Activated CD8-positive, alpha-beta memory T cell treated with anti-CD3 and anti-CD28 coated beads for 1 hour (primary cell): Measurements from ENCODE around the gene GIPR.

ENCODE experiments used
- DNase-seq, 2 donors: peaks; one replicate each; pipeline ENCODE4 v3.0.0-alpha.2; 2020; ENCODE audit warnings: low read depth in 1 of 2; ENCODE audit errors: extremely low read depth in 1 of 2

Gene GIPR

DNA sequence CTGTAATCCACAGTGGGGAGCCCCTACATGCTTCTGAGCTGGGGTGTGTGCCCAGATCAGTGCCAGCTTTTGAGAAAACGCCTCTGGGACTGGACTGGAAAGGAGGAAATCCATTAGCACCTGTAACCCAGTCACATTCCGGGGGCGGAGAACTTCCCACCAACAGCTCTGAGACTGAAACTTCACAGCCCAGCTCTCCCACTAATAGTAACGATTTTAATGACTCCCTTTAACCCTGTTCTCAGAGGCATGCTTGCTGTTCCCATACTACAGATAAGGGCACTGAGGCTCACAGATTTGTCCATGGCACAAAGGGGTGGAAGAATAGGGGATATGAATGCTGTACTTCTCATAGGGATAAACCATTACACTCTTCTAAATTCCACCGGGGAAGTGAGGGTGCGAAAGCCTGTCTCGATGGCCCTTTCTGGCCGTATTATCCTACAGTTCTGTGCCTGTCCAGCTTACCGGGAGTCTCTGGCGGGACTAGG, 61.8 kb downstream of the GIPR start:
- no peak for DNase-seq

DNA sequence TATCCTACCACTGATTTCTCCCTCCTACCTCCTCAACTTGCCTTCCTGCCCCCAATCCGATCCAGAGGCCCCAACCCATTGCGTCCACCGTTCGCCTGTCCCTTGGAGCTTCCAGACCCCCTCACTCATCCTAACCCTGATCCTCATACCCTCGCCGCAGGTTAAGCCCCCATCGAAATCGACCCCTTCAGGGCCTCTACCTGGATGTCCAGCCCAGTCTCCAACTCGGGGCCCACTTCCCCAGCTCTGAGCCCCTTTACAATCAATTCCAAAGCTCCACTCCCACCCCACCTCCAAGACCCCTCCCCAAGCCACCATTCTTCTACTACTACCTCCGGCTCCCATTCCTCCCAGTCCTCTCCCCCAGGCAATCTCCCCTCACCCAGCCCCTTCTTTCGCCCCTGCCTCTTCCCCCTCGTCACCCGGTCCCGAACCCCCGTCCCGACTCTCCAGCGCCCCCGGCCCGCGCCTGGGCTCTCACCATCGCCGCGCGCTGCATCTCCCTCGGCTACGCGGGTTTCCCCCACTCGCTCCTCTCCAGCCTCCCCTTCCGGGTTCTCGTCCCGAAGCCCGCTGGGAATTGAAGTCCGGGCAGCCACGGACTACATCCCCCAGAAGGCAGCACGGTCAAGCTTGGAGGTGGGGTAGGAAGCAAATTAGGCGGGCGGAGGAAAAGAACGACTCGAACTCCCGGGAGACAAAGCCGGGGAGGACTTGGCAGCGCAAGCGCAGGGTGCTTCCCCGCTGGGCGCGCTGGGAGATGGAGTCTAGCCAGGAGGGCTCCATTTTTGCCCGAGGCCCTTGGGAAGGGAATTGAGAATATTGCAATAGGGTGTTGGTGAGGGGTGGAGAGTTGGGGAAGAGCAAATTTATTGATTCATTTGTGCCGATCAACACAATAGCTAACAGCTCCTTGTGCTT, 62.6 kb downstream of the GIPR start, which contains the start of gene FBXO46:
TSS of gene FBXO46 (minus strand) at position 529 of the 921 bp plus-strand sequence. CDS start 17,401 bp downstream, outside the sequence.
- peak; percentile 81 to 84 for DNase-seq
